ENCODE results near the gene TCF20.

TCF20 gene

DNA sequence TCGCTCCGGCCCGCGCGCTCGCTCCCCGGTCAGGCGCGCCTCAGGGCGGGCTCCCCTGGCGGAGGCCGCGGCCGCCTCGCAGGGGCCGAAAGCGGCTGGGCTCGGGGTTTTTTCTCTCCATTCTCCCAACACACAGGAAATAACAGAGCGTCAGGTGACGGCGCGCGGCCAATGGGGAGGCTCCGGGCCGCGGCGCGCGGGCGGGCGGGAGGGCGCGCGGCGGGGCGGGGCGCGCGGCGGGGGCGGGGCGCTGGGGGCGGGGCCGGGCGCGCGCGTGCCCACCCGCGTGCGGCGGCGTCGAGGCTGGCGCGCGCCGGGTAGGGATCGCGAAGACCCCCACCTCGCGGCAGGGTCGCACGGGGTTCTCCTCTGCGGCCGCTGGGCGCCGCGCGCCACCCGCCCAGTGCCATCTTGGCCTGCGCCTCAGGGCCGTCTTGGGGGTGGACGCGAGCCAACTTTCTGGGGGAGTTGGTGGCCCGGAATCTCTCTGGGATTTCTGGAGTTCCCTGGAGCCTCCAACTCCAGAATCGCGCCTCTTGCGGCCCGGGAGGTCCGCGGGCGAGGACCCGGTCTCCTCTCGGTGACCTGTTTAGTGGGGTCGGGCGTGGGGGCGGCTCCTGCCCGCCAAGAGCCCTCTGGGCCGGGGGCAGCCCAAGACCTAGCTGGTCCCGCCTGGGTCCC lies at the start of gene TCF20:
TSS of gene TCF20 (minus strand) at position 144 of the 681 bp plus-strand sequence. CDS start 55,348 bp downstream, outside the sequence.
- in situ Hi-C loops (cut with MboI; ENCODE audit: low pct_unique_long_range_greater_than_20kb, low sequenced_read_pairs) = no loop called here
- DNase-seq = peak; percentile 57

DNA sequence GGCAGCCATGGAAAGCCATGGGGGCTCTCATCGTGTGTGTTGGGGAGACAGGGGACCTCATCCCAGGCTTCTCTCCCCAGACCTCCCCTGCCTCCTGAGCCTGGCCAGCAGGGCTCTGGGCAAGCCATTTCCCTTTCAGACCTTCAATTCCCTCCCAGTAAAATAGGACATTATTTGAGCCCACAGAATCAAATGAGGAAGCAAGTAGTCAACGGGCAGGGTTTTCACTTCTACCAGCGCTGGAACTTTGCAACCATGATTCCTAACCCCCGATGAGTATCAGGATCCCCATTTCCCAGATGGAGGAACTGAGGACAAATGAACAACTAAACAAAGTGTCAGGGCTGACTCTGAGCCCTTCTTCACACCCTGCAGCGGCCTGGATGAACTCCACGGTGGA lies 48.9 kb upstream of the TCF20 start:
- no peak for DNase-seq
- in situ Hi-C loops (cut with MboI; ENCODE audit: low pct_unique_long_range_greater_than_20kb, low sequenced_read_pairs) = no loop called here

DNA sequence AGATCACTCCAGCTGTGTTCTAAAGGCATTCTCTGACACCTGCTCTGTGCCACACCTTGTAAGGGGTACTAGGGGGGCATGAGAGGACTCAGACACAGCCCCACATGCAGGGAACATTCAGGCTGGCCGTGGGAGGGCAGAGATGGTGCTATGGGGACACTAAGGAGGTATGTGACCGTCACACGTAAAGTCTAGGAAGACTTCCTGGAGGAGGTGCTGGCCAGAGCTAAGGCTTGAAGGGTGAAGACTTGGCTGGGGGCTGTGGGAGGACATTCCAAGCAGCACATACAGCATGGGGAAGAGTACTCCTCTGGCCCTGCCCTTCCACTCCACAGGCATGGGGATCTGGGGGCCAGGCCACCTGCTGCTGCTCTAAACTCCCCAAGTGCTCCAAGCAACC lies 48.5 kb upstream of the TCF20 start:
- no peak for DNase-seq
- in situ Hi-C loops (cut with MboI; ENCODE audit: low pct_unique_long_range_greater_than_20kb, low sequenced_read_pairs) = no loop called here

DNA sequence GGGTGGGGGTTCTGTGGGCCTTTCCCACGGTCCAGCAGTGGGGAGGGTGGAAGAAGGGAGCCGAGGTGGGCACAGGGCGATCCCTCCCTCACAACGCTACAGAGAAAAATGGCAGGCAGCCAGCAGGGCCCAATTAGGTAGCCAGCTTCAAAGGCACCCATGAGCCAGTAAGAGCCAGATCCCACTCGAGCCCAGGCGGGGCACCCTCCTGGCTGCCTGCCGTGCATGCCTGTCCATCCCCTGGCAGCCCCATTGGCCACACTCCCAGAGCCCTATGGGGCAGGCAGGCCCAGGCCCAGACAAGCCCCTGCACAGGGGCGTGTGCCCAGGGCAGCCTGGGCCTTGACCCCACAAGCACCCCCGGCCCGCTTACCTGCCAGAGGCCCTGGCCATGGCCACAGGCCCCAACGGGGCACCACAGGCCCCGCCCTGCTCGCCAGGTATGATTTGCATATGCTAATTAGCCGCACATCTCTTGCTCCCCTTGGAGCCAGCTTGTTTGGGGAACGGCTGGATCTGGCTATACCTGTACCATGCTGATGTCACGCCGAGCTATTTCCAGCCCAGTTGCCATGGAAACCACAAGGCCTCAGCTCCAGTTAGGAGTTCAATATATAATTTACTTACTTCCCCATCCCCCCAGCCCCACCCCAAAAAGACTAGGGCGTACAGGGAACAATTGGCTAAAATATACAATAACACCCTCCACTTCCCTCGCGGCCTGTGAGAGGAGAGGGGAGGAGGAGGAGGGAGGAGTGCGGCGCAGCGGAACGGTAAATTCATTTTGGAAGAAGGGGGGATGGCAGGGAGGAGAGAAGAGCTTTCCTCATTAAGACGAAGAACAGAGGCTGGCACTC lies 47.5 kb upstream of the TCF20 start:
- in situ Hi-C loops (cut with MboI; ENCODE audit: low pct_unique_long_range_greater_than_20kb, low sequenced_read_pairs) = no loop called here
- no peak for DNase-seq

DNA sequence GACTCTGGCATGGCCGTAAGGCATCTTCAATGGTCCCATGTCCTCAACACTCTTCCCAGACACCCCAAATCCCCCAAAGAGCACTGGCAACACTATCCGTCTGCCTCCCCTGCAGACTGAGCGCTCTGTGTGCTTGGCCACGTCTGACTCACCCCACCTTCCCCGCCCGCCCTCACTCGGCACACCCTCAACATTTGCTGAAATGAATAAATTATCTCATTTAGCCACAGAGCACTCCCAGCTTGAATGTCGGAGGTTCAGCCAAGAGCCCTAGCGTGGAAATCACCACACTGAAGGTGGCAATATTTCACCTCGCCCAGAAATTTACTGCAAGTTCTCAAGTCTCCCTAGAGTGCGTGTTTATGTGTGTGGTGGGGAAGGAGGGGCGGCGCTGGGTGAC lies 46.6 kb upstream of the TCF20 start:
- in situ Hi-C loops (cut with MboI; ENCODE audit: low pct_unique_long_range_greater_than_20kb, low sequenced_read_pairs) = no loop called here
- no peak for DNase-seq

DNA sequence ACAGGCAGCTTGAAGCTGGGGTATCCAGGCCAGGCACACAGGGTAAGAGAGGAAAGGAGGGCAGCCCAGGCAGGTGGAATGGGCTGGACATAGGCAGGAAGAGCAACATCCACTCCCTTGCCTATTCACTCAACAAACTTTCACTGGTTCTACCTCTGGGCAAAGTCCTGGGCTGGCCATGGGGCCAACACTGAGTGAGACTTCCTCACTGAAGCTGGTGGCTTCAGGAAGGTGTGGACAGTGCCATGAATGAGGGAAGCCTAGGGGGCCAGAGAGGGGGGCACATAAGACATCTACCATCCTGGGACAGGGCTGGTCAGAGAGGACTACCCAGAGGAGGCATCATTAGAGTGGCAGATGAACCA lies 44.9 kb upstream of the TCF20 start:
- DNase-seq = no peak
- in situ Hi-C loops (cut with MboI; ENCODE audit: low pct_unique_long_range_greater_than_20kb, low sequenced_read_pairs) = no loop called here

DNA sequence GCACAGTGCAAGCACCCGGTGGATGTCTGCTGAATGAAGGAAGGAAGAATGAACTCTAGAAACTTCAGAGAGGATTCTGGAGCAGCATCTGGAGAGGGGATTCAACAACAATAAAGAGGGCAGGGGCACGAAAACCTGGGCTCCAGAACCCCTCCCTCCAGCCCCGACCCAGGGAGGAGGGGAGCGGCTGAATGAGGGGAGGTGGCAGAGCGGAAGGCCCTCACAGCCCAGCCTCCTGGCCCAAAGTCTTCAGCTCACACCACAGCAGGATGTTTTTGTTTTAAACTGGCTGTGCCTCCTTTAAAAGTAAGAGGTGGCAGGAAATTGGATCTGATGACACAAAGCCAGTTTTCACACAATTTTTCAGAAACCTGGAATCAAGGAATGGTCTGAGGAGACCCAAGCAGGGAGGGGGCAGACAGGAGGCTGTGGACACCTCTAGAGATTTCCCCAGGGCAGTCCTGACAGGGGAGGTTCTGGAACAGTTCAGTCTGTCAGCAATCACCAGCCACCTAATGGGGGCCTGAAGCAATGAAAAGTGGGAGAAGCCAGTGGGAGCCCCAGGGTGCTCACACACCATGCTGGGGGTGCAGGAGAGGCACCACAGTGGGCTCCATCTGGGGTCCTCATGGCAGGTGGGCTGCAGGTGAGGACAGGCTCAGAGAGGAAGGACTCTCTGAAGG lies 44.4 kb upstream of the TCF20 start:
- in situ Hi-C loops (cut with MboI; ENCODE audit: low pct_unique_long_range_greater_than_20kb, low sequenced_read_pairs) = no loop called here
- DNase-seq = no peak

DNA sequence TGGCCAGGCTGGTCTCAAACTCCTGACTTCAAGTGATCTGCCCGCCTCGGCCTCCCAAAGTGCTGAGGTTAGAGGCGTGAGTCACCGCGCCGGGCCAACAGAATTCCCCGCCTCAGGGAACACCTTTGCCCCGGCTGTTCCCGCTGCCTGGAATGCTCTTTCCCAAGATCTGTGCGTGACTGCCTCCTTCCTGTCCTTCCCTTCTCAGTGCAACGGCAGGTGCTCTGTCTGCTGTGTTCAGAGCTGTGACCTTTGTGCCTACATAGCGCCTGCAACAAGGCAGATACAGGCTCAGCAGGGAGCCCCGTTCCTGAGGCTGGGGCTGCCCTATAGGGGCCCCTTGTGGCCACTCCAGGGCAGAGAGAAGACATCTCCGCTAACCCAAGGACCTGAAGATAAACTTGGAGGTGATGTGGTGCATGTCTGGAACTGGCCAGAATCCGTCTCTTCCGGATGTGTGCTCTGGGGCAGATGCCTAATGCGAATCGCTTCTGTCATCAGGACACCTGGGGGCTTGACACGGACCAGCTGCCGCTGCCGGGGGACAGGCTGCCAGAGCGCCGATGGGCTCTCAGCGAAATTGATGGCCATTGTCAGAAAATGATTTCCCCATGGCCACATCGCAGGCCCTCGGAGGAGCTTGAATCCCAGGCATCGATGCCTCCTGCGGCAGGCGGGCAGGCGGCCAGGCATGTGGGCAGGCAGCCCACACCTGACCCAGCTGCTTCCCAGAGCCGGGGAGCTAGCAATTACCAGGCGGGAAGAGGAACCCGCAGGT lies 43.5 kb upstream of the TCF20 start:
- DNase-seq = peak; percentile 66
- in situ Hi-C loops (cut with MboI; ENCODE audit: low pct_unique_long_range_greater_than_20kb, low sequenced_read_pairs) = no loop called here

DNA sequence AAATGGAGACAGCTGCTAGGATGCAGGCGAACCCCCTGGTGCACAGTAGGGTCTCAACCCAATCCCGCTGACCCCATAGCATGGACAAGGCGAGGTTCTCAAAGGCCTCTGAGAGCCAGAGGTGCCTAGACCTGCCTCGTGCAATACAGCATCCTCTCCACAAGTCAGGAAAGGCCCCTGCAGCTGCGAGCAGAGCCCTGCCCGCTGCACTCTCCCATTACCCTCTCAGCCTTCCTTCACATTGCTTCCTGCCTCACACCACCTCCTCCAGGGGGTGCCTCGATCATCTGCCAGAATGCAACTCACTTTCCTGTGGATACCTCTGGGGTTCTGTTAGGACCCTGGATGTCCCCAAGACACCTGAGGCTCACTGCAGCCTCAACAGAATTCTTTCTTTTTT lies 42.8 kb upstream of the TCF20 start:
- no peak for DNase-seq
- in situ Hi-C loops (cut with MboI; ENCODE audit: low pct_unique_long_range_greater_than_20kb, low sequenced_read_pairs) = no loop called here

DNA sequence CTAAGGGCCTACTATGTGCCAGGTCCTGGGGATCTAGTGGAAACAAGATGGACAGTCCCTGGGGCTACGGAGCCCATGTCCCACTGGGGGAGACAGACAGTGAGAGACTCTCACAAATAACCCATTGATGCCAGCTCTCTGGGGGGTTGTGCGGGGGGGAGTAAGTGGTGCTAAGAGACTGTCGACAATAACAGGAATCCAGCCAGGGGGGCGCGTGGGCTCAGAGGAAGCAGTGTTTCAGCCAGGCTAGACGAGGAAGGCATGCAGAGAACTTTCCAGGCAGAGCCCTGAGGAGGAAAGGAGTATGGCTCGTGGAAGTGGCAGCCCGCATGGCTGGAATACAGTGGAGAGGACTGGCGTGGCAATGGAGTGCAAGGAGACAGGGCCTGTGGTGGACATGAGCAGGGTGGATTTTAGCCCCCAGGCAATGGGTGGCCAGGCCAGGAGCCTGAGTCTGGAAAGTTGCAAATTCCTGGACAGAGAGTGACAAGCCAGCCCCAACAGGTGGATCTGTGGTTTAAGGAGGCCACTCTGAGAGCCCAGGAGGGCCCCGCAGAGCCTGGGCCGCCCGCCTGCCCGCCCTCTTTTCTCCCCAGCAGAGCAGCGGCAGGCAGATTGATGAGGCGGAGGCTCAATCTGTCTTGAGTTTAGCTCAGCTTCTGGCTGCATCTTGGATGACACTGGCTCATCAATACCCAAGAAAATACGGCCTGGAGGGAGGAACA lies 40.0 kb upstream of the TCF20 start:
- DNase-seq = no peak
- in situ Hi-C loops (cut with MboI; ENCODE audit: low pct_unique_long_range_greater_than_20kb, low sequenced_read_pairs) = no loop called here

DNA sequence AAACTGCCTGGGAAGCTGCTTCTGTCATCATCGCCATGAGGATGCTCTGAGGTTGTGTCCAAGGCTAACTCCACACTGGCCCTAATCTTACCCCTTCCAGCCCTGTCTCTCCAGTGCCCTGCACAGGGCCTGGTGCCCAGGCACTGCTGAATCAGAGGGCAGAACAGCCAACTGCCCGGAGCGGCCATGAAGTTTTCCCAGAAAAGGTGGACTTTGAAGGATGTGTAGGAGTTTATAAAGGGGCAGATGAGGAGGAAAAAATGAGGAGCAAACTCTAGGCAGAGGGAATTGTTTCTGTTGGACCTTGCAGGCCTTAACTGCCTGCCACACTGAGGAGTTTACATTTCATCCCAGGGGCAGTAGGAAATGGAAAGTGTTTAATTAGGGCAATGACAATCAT lies 39.4 kb upstream of the TCF20 start:
- DNase-seq = no peak
- in situ Hi-C loops (cut with MboI; ENCODE audit: low pct_unique_long_range_greater_than_20kb, low sequenced_read_pairs) = no loop called here

DNA sequence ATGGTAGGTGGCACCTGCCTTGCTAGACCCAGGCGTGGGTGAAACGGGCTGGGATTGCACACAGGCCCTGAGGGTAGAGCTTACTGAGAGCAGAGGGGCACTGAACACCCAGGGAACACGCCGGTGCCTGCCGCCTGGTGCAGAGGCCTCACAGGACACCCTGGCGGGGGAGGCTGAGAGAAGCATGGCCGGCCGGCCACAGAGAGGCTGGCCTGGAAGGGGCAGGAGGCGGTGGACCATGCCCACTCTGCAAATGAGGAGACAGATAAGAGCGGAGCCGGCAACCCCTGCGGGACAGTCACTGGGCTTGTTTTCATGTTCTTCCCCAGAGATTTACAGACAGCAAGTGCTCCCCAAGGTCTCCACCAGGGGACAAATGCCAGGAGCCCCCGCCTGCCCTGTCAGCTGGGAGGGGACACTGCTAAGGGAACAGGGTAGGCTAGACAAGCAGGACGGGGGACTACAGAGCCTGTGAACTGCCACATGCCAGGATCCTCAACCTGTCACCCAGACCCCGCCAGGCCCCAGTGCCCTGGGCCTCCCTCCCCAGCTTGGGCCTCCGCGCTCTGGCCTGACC lies 38.5 kb upstream of the TCF20 start:
- no peak for DNase-seq
- in situ Hi-C loops (cut with MboI; ENCODE audit: low pct_unique_long_range_greater_than_20kb, low sequenced_read_pairs) = no loop called here

DNA sequence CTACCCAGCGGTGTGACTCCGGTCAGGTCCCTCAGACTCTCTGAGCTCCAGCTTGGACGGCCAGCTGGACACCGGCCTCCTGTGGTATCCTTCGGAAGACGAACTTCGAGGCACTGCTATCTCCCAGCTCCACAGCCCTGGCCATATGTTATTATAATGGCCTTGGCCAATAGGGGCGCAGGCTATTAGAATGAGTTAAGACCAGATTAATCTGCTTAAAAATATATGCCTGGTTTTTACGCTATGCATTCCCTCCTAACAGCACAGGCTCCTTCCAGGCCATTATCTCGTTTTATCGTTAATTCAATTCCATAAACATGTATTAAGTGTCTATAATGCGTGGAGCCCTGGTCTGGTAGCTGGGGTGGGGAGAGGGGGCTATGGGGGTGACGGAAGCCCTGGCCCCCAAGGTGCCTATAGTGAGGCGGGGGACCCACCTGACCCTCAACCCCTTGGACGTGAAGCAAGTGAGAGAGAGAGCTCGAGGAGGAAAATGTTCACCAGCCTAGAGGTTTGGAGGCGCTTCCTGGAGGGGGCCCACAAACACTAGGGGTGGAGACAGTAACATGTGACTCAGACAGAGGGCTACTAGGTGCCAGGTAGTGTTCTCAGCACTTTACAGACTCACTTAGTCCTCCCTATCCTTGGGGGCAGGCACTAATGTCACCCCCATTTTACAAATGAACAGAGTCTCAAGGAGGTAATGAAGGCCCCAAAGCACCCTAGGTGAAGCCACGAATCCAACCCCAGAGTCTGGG lies 37.5 kb upstream of the TCF20 start:
- DNase-seq = no peak
- in situ Hi-C loops (cut with MboI; ENCODE audit: low pct_unique_long_range_greater_than_20kb, low sequenced_read_pairs) = no loop called here

DNA sequence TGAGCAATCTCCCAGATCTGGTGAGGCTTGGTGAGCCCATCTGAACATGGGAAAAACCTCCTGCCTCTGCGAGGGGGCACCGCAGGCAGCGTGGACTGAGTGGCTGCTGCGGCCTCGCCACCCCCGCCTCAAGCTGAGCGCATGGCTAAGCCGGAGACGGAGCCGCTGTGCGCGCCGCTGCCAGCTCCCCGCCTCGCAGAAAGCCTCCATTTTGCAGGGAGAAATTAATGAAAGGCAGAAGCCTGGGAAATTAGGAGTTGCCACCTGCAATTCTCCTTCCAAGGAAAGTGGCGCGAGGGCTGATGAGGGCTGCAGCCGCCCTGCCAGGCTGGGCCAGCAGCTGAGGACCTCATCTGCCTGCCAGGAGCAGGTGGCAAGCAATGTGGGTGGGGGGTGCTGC lies 35.6 kb upstream of the TCF20 start:
- no peak for DNase-seq
- in situ Hi-C loops (cut with MboI; ENCODE audit: low pct_unique_long_range_greater_than_20kb, low sequenced_read_pairs) = no loop called here

DNA sequence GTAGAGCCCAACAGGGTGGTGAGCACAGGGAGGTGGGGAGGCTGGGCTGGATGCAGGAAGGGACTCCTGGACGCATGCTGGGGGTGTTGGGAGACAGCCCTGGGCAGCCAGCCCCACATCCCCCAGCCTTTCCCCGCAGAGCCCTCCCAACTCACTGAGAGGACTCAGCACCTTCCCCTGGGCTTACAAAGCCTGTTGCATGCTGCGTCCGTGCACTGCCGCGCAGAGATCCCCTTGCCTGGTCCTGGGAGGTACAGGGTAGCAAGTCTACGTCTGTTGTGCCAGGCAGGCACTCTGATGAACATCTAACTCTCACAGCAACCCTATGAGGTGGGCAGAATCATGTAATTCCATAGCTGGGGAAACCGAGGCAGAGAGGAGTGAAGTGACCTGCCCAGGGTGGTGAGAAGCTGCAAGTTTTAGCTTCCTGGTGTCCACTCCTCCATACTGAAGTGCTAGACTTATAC lies 33.9 kb upstream of the TCF20 start:
- no peak for DNase-seq
- in situ Hi-C loops (cut with MboI; ENCODE audit: low pct_unique_long_range_greater_than_20kb, low sequenced_read_pairs) = no loop called here

DNA sequence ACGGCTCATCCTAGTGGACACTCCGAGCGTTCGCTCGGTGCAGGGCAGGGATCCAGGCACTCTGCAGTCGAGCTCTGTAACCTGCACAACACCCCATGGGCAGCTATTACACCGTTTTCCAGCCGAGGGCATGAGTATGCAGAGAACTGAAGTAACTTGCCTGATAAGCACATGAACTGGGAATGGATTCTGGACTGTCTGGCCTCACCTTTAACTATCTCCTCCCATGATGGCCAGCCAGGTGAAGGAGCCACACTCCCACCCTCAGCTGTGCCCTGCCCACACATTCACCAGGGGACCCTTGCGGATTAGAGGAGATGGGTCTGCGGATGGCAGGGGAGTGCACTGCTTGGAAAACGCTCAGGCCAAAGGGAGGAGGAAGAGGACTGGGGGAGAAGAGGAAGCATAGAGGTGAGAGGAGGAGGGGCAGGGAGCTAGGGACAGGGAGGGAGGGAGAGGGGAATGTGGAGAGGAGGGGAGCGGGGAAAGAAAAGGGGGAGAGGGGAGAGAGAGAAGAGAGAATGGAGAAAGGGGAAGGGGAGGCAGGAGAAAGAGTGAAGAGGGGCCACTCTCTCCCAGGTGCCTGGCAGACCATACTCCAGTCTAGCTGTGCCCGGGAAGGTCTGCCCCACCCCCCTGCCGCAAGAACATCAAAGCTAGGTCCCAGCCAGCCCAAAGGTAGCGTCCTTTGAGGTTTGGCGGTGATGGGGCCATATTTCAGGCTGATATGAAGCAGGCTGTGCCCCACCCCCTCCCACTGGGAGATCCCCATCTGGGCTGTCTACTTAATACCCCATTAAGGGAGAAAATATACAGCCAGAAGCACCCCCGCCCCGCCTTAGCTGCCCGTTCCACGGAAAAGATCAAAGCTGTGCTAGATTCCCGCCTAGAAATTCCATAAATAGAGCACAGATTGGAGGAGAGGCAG lies 33.2 kb upstream of the TCF20 start:
- DNase-seq = no peak
- in situ Hi-C loops (cut with MboI; ENCODE audit: low pct_unique_long_range_greater_than_20kb, low sequenced_read_pairs) = no loop called here

DNA sequence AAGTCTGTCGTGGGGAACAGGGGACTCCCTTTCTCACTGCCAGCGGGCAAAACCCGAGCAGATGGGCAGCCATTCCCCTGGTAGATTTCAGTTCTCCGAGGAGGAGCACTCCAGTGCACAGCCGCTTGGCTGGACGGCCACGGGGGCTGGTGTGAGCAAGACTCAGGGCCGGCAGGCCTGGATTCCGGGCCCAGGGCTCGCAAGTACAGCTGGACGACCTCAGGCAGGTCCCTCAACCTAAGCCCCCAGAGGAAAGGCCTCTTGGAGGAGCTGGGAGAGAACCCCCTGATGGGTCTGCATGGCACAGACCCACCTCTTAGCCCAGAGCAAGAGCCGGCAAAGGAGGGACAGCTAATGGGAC lies 31.3 kb upstream of the TCF20 start:
- DNase-seq = no peak
- in situ Hi-C loops (cut with MboI; ENCODE audit: low pct_unique_long_range_greater_than_20kb, low sequenced_read_pairs) = no loop called here
